22Rv1 (cell line): ENCODE measurements around the gene HOATZ.

Source experiments
- CTCF ChIP-seq: fragments of 450-650 bp; IDR thresholded peaks from 2 replicates; pipeline ENCODE4 v1.5.1; 2017; ENCODE audit warnings: mild to moderate bottlenecking
- ZFX ChIP-seq: fragments of 450-650 bp; IDR thresholded peaks from 2 replicates; pipeline ENCODE4 v1.6.1; 2017; ENCODE audit warnings: antibody characterized with exemption, borderline replicate concordance

- TF ChIP-seq CTCF (no peak), ZFX (no peak)
Measured at GRCh38 chr11:111570796-111571195, 56.2 kb downstream of the HOATZ start.
